Ascending aorta (tissue), 2 donors: ENCODE measurements around the gene TRAF3. TPM values are rescaled to one million over a fixed set of nuclear protein-coding genes. Genes with fewer than 3 reads are reported as not detected.

Experiments used
- DNase-seq, 2 donors: peaks; one replicate each; pipeline ENCODE4 v3.0.0-alpha.2; 2019; ENCODE audit warnings: low spot score in 2 of 2
- H3K27ac ChIP-seq, 2 donors: fragments of 200-600 bp; sonication (generic); one replicate each; pipeline ENCODE4 v1.5.1; 2016 to 2017; ENCODE audit warnings: mild to moderate bottlenecking in 1 of 2
- H3K27me3 ChIP-seq: fragments of 200-600 bp; sonication (generic); one replicate; pipeline ENCODE4 v1.5.1; 2017
- H3K36me3 ChIP-seq, 2 donors: fragments of 200-600 bp; sonication (generic); one replicate each; pipeline ENCODE4 v1.5.1; 2016
- H3K4me1 ChIP-seq, 2 donors: fragments of 200-600 bp; sonication (generic); one replicate each; pipeline ENCODE4 v1.5.1; 2016 to 2017; ENCODE audit warnings: mild to moderate bottlenecking in 1 of 2
- H3K4me3 ChIP-seq, 2 donors: fragments of 200-600 bp; sonication (generic); one replicate each; pipeline ENCODE4 v1.5.1; 2016 to 2017; ENCODE audit warnings: mild to moderate bottlenecking in 1 of 2
- H3K9me3 ChIP-seq, 2 donors: fragments of 200-600 bp; sonication (generic); one replicate each; pipeline ENCODE4 v1.5.1; 2016
- intact Hi-C: fragments of 100-400 bp; cut with DNase I; formaldehyde crosslinking; loops from one replicate; pipeline ENCODE4 v1.15.1; 2023
- total RNA-seq: library from RNA; depleted of rRNA; stranded (reverse); fragments of >200 nt; gene quantifications from one replicate; pipeline ENCODE4 v1.1.0, GENCODE V29; 2016
- TF ChIP-seq, protein P1 (sequence below), 3 experiments: fragments of 200-600 bp in 2 of 3; fragments of 450-650 bp in 1 of 3; sonication (generic) in 2 of 3; IDR thresholded peaks; one replicate each; pipeline ENCODE4 v1.5.1; 2016 to 2019; ENCODE audit warnings: antibody characterized with exemption in 3 of 3, mild to moderate bottlenecking in 1 of 3, moderate library complexity in 1 of 3

Gene TRAF3
- total RNA-seq, 1 donor from 2014 or later: 12.2 TPM

GRCh38 chr14:102901633-102902032 lies 124.4 kb downstream of the TRAF3 start:
- Histone ChIP-seq H3K4me1 (no peaks in the 10 kb centered on the region), H3K27ac (no peak overlapping the region), H3K9me3 (no peaks in the 10 kb centered on the region), H3K4me3 (no peak overlapping the region), H3K36me3 (peaks cover 17 to 28% of the 10 kb centered on the region in 2 donors), H3K27me3 (no peaks in the 10 kb centered on the region)
- TF ChIP-seq, protein P1, sequence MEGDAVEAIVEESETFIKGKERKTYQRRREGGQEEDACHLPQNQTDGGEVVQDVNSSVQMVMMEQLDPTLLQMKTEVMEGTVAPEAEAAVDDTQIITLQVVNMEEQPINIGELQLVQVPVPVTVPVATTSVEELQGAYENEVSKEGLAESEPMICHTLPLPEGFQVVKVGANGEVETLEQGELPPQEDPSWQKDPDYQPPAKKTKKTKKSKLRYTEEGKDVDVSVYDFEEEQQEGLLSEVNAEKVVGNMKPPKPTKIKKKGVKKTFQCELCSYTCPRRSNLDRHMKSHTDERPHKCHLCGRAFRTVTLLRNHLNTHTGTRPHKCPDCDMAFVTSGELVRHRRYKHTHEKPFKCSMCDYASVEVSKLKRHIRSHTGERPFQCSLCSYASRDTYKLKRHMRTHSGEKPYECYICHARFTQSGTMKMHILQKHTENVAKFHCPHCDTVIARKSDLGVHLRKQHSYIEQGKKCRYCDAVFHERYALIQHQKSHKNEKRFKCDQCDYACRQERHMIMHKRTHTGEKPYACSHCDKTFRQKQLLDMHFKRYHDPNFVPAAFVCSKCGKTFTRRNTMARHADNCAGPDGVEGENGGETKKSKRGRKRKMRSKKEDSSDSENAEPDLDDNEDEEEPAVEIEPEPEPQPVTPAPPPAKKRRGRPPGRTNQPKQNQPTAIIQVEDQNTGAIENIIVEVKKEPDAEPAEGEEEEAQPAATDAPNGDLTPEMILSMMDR (IDR thresholded peaks at IDR 0.05): no peak
- intact Hi-C loops: no loop called here
- DNase-seq: no peak

DNA sequence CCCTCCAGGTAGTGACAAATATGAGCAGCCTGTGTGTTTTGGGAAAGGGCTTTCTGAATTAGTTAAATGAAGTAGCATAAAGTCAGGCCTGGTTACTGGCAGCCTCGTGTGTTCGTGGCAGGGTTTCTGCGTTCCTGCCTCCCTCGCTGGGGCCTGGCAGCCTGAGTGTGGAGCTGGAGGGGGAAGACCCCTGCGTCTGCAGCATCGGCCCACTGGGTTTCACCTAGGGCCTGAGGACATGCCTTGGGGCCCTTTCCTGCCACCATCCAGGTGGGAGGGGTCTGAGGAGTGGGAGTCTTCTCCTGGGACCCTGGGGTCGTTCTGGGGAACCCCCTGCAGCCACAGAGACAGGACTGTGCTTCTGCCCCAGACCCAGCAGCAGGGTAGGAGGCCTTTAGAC lies 124.8 kb downstream of the TRAF3 start:
- Histone ChIP-seq H3K4me1 (no peaks in the 10 kb centered on the region), H3K36me3 (peaks cover 19 to 27% of the 10 kb centered on the region in 2 donors), H3K4me3 (no peak overlapping the region), H3K27ac (no peak overlapping the region), H3K27me3 (no peaks in the 10 kb centered on the region), H3K9me3 (no peaks in the 10 kb centered on the region)
- intact Hi-C loops: no loop called here
- TF ChIP-seq, protein P1 (IDR thresholded peaks at IDR 0.05): no peak
- no peak for DNase-seq

GRCh38 chr14:102902523-102903247 lies 125.4 kb downstream of the TRAF3 start:
- H3K27ac ChIP-seq: no peak overlapping the region

GRCh38 chr14:102903248-102903888 lies 126.1 kb downstream of the TRAF3 start:
- intact Hi-C loops: no loop called here
- peaks cover 20 to 23% of the 10 kb centered on the region in 2 donors for H3K36me3 ChIP-seq

More at GRCh38 chr14:102902523-102903247, 125.4 kb downstream of the TRAF3 start:
- no peaks in the 10 kb centered on the region for H3K4me1 ChIP-seq
- intact Hi-C loops: no loop called here
- TF ChIP-seq, protein P1 (IDR thresholded peaks at IDR 0.05): no peak
- H3K9me3 ChIP-seq: no peaks in the 10 kb centered on the region
- no peak for DNase-seq
- peaks cover 21 to 23% of the 10 kb centered on the region in 2 donors for H3K36me3 ChIP-seq
- H3K4me3 ChIP-seq: no peak overlapping the region
- H3K27me3 ChIP-seq: no peaks in the 10 kb centered on the region

GRCh38 chr14:102903889-102904512 lies 126.8 kb downstream of the TRAF3 start:
- no peak for DNase-seq
- peaks cover 19 to 20% of the 10 kb centered on the region in 2 donors for H3K36me3 ChIP-seq
- H3K9me3 ChIP-seq: no peaks in the 10 kb centered on the region
- TF ChIP-seq, protein P1 (IDR thresholded peaks at IDR 0.05): no peak
- H3K27me3 ChIP-seq: no peaks in the 10 kb centered on the region
- H3K27ac ChIP-seq: no peak overlapping the region
- no peak overlapping the region for H3K4me3 ChIP-seq
- H3K4me1 ChIP-seq: no peaks in the 10 kb centered on the region
- intact Hi-C loops: no loop called here

More at GRCh38 chr14:102903248-102903888, 126.1 kb downstream of the TRAF3 start:
- H3K27me3 ChIP-seq: no peaks in the 10 kb centered on the region
- H3K4me3 ChIP-seq: no peak overlapping the region
- H3K4me1 ChIP-seq: no peaks in the 10 kb centered on the region
- no peaks in the 10 kb centered on the region for H3K9me3 ChIP-seq
- TF ChIP-seq, protein P1 (IDR thresholded peaks at IDR 0.05): no peak
- H3K27ac ChIP-seq: no peak overlapping the region
- no peak for DNase-seq
